Spleen (tissue), 13 donors: Measurements from ENCODE around the gene OOSP3. TPM values are rescaled to one million over a fixed set of nuclear protein-coding genes. Genes with fewer than 3 reads are reported as not detected.

Experiments used
- DNase-seq: peaks from one replicate; pipeline ENCODE4 v3.0.0-alpha.2; 2020
- H3K27ac ChIP-seq, 8 donors: fragments of 200-600 bp; sonication (generic) in 7 of 8; 1 replicate in 4 of 8; 2 replicates in 4 of 8; pipeline versions ENCODE4 v1.5.0 to v1.8.0; 2016 to 2021; ENCODE audit warnings: inconsistent platforms in 4 of 8, mild to moderate bottlenecking in 4 of 8, moderate library complexity in 1 of 8
- H3K27me3 ChIP-seq, 7 donors: fragments of 200-600 bp; sonication (generic) in 6 of 7; replicated peaks in 1 of 7; 1 replicate in 4 of 7; 2 replicates in 3 of 7; pipeline versions ENCODE4 v1.5.0 to v1.8.0; 2016 to 2021; ENCODE audit warnings: inconsistent platforms in 3 of 7, mild to moderate bottlenecking in 1 of 7
- H3K36me3 ChIP-seq, 6 donors: fragments of 200-600 bp; sonication (generic) in 5 of 6; 1 replicate in 4 of 6; 2 replicates in 2 of 6; pipeline versions ENCODE4 v1.5.0 to v1.8.0; 2016 to 2021; ENCODE audit warnings: inconsistent platforms in 2 of 6
- H3K4me1 ChIP-seq, 6 donors: fragments of 200-600 bp; sonication (generic) in 5 of 6; 1 replicate in 3 of 6; 2 replicates in 3 of 6; pipeline versions ENCODE4 v1.5.0 to v1.8.0; 2016 to 2021; ENCODE audit warnings: inconsistent platforms in 3 of 6
- H3K4me3 ChIP-seq, 8 donors: fragments of 200-600 bp; sonication (generic) in 7 of 8; 1 replicate in 4 of 8; 2 replicates in 4 of 8; pipeline versions ENCODE4 v1.5.0 to v1.8.0; 2016 to 2021; ENCODE audit warnings: inconsistent platforms in 4 of 8, mild to moderate bottlenecking in 4 of 8, moderate library complexity in 2 of 8
- H3K9me3 ChIP-seq, 8 donors: fragments of 200-600 bp; sonication (generic) in 7 of 8; 1 replicate in 4 of 8; 2 replicates in 4 of 8; pipeline versions ENCODE4 v1.5.0 to v1.8.0; 2016 to 2021; ENCODE audit warnings: inconsistent platforms in 4 of 8
- CTCF ChIP-seq, 11 experiments: fragments of 200-600 bp in 7 of 11; fragments of 450-650 bp in 4 of 11; sonication (generic) in 4 of 11; IDR thresholded peaks in 8 of 11; conservative IDR thresholded peaks in 3 of 11; 1 replicate in 7 of 11; 2 replicates in 4 of 11; pipeline versions ENCODE4 v1.4.0 to v1.8.0; 2016 to 2021; ENCODE audit warnings: antibody characterized with exemption in 11 of 11, inconsistent platforms in 4 of 11, mild to moderate bottlenecking in 1 of 11
- POLR2A ChIP-seq, 3 donors: fragments of 450-650 bp; IDR thresholded peaks; one replicate each; pipeline ENCODE4 v1.5.1; 2017; ENCODE audit warnings: antibody characterized with exemption in 3 of 3, mild to moderate bottlenecking in 1 of 3
- POLR2AphosphoS5 ChIP-seq, 3 donors: sonication (generic); formaldehyde crosslinking; IDR thresholded peaks; one replicate each; pipeline ENCODE4 v1.5.1; 2017; ENCODE audit warnings: antibody characterized with exemption in 3 of 3
- whole genome bisulfite sequencing, 5 donors: extraction: QIAGEN DNeasy Blood & Tissue Kit in 3 of 5; methylation state at CpG; one replicate each; pipeline versions ENCODE4 v1.1.5 to v1.1.7; 2013 to 2018; 5-methylcytosine and 5-hydroxymethylcytosine counted together
- intact Hi-C: fragments of 100-400 bp; cut with DNase I; formaldehyde crosslinking; loops from one replicate; pipeline ENCODE4 v1.15.0; 2023; ENCODE audit warnings: low total_unique reads
- long read RNA-seq, 2 donors: transcript quantifications; one replicate each; lab custom pipeline, GENCODE V29; 2026
- polyA plus RNA-seq, 3 donors: library from polyadenylated mRNA; stranded (reverse); fragments of 200-250 nt; gene quantifications; one replicate each; pipeline ENCODE4 v1.2.1, GENCODE V29; 2013
- total RNA-seq, 7 donors: library from RNA; depleted of rRNA in 3 of 7; stranded (reverse); fragments of >200 nt in 3 of 7; fragmentation: NEBNext Ultra II Directional in 4 of 7; extraction: Animal tissue kit (Norgen Biotek cat#: 25700) in 4 of 7; gene quantifications; one replicate each; pipeline versions ENCODE4 v1.1.0 to v1.2.1, GENCODE V29; 2016 to 2021
- donor health status: healthy with polysubstance abuse.
- donor health status: DM: no; HTN: no; CAD: no; lungs with moderate emphysema.
- donor health status: DM: no; HTN: no; CAD: no.
- donor health status: Bipolar disorder and iron deficiency.
- donor health status: healthy.
- donor health status: DM: no; HTN: no; CAD: no.
- donor health status: DM: yes; HTN: yes; CAD: no.

The OOSP3 gene
- total RNA-seq (not detected), polyA plus RNA-seq (not detected)
- long read RNA-seq, donor 1: 0 reads
- long read RNA-seq, donor 2: 0 reads

DNA sequence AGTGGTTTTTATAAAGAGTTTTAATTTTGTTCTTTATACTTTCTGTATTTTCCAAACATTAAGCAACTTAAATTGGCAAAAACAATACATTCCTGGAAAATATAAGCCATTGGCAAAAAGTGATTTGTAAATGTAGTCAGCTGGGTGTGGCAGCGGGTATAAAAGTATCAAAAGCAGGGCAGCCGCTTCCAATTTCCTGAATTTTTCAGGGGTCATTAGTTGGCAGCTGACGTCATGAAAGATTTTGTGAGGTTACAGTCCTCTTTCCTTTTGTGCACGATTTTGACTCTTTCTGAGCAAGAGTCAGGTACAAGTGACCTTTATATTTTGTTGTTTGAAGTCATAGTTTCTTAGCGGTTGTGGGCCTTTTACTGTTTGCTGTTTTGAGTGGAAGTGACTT is at the start of gene OOSP3:
TSS of gene OOSP3 (plus strand) at position 208 of the 400 bp plus-strand sequence. CDS start at position 235, 27 bp downstream.
- Histone ChIP-seq H3K4me3 (no peak within 1 kb of the TSS), H3K9me3 (no peaks in the 10 kb centered on the region), H3K27ac (no peak within 1 kb of the TSS), H3K4me1 (no peaks in the 10 kb centered on the region), H3K27me3 (no peaks in the 10 kb centered on the region), H3K36me3 (no peaks in the 10 kb centered on the region)
- 72 to 84% (median 78%) methylated on average over 5 of the region's 5 CpGs for WGBS, 5 donors
- intact Hi-C loops: no loop called here
- TF ChIP-seq CTCF (IDR thresholded peaks at IDR 0.05 in 8 of 11, conservative IDR thresholded peaks at IDR 0.05 in 3 of 11) (no peak), POLR2A (IDR thresholded peaks at IDR 0.05) (no peak), POLR2AphosphoS5 (IDR thresholded peaks at IDR 0.05) (no peak)
- DNase-seq: no peak

DNA sequence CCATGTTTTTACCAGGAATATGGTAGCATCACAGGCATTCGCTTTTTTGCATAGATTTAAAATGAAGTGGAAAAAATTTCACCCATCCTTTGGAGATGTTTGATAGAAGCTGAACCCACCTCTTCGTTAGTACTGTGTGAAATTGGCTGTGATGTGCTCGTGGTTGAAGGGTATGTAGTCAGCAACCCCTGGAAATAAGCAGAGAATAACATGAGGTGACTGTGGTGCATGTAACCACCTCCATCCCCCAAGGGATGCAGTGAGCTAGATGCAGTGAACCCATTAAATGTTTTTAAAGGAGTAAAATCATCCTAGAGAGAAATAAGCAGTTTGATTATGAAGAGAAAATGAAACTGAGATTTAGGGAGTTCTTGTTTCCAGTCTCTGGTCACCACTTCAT is 49.2 kb upstream of the OOSP3 start:
- Histone ChIP-seq H3K27ac (no peak overlapping the region), H3K4me1 (peaks cover 0 to 3% (median 0%) of the 10 kb centered on the region in 6 donors), H3K27me3 (no peaks in the 10 kb centered on the region), H3K36me3 (no peaks in the 10 kb centered on the region), H3K9me3 (no peaks in the 10 kb centered on the region), H3K4me3 (no peak overlapping the region)
- TF ChIP-seq POLR2A (IDR thresholded peaks at IDR 0.05): no peak
- TF ChIP-seq POLR2AphosphoS5 (IDR thresholded peaks at IDR 0.05): no peak
- TF ChIP-seq CTCF (IDR thresholded peaks at IDR 0.05 in 8 of 11, conservative IDR thresholded peaks at IDR 0.05 in 3 of 11): no peak
- DNase-seq: no peak
- 64 to 80% (median 78%) methylated on average over 3 of the region's 3 CpGs for WGBS, 5 donors
- intact Hi-C loops: no loop called here

GRCh38 chr11:59833602-59834001 is 45.0 kb upstream of the OOSP3 start:
- H3K4me1 ChIP-seq: peaks cover 0 to 3% (median 0%) of the 10 kb centered on the region in 6 donors
- intact Hi-C loops: no loop called here
- H3K27me3 ChIP-seq: no peaks in the 10 kb centered on the region
- H3K27ac ChIP-seq: no peak overlapping the region
- TF ChIP-seq CTCF (IDR thresholded peaks at IDR 0.05 in 8 of 11, conservative IDR thresholded peaks at IDR 0.05 in 3 of 11) (no peak), POLR2AphosphoS5 (IDR thresholded peaks at IDR 0.05) (no peak), POLR2A (IDR thresholded peaks at IDR 0.05) (no peak)
- H3K36me3 ChIP-seq: no peaks in the 10 kb centered on the region
- WGBS, 5 donors: 70 to 82% (median 76%) methylated on average over 2 of the region's 2 CpGs
- H3K4me3 ChIP-seq: no peak overlapping the region
- H3K9me3 ChIP-seq: no peaks in the 10 kb centered on the region
- DNase-seq: no peak

DNA sequence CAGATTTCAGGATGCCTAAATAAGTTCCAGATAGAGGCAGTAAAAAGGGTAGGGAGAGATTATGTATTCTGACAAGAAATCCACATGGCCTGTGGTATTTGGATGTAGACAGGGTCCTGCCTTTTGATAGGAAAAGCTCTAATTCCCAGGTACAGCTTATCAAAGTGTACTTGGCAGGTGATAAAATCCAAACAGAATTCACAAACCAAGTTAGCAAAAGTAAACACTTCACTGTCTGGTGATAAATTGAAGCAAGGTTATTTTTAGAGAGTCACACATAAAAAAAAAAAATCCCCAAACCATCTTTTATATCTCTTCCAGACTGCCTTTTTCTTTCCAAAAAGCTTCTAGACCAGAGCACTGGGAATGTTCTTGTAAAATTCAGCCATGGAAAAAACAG is 39.0 kb upstream of the OOSP3 start:
- H3K4me1 ChIP-seq: no peaks in the 10 kb centered on the region
- DNase-seq: no peak
- H3K27me3 ChIP-seq: no peaks in the 10 kb centered on the region
- no peaks in the 10 kb centered on the region for H3K36me3 ChIP-seq
- no peak overlapping the region for H3K27ac ChIP-seq
- H3K9me3 ChIP-seq: no peaks in the 10 kb centered on the region
- H3K4me3 ChIP-seq: no peak overlapping the region
- intact Hi-C loops: no loop called here
- TF ChIP-seq POLR2AphosphoS5 (IDR thresholded peaks at IDR 0.05) (no peak), CTCF (IDR thresholded peaks at IDR 0.05 in 8 of 11, conservative IDR thresholded peaks at IDR 0.05 in 3 of 11) (no peak), POLR2A (IDR thresholded peaks at IDR 0.05) (no peak)
